GM21367 (cell line): Measurements from ENCODE around the gene RGL3.
"Not testable (repeated sequence)": the region's sequence is repeated elsewhere in the genome, so short reads cannot be mapped to it uniquely, and the experiment has no call there.

Experiments used
- ATAC-seq: cut with Tn5 transposase; IDR thresholded peaks from one replicate; pipeline ENCODE4 v1.9.1; 2021; ENCODE audit not compliant: unreplicated experiment

RGL3 gene

GRCh38 chr19:11418549-11419506 is at the start of gene RGL3:
RGL3 (minus strand) TSS chr19:11419314; CDS start chr19:11419278, 36 bp downstream.
- ATAC-seq: no peak

GRCh38 chr19:11468266-11468845 is 49.2 kb upstream of the RGL3 start:
- not testable (repeated sequence) for ATAC-seq

- no peak for ATAC-seq
Measured at GRCh38 chr19:11465600-11465999, 46.5 kb upstream of the RGL3 start.

GRCh38 chr19:11464333-11465265 is 45.5 kb upstream of the RGL3 start:
- no peak for ATAC-seq

GRCh38 chr19:11463391-11463790 is 44.3 kb upstream of the RGL3 start:
- ATAC-seq: no peak

- no peak for ATAC-seq
Measured at GRCh38 chr19:11461453-11461852, 42.3 kb upstream of the RGL3 start.

GRCh38 chr19:11460207-11460606 is 41.1 kb upstream of the RGL3 start:
- no peak for ATAC-seq

- not testable (repeated sequence) for ATAC-seq
Measured at GRCh38 chr19:11458912-11459311, 39.8 kb upstream of the RGL3 start.

GRCh38 chr19:11458236-11458900 is 39.3 kb upstream of the RGL3 start:
- ATAC-seq: no peak

- ATAC-seq: no peak
Measured at GRCh38 chr19:11457831-11458230, 38.7 kb upstream of the RGL3 start.

GRCh38 chr19:11457115-11457514 is 38.0 kb upstream of the RGL3 start:
- no peak for ATAC-seq

- ATAC-seq: no peak
Measured at GRCh38 chr19:11456659-11457058, 37.5 kb upstream of the RGL3 start.

- ATAC-seq: not testable (repeated sequence)
Measured at GRCh38 chr19:11455233-11455554, 36.1 kb upstream of the RGL3 start.

GRCh38 chr19:11453468-11454341 is 34.6 kb upstream of the RGL3 start:
- ATAC-seq: no peak

GRCh38 chr19:11452620-11453310 is 33.7 kb upstream of the RGL3 start:
- ATAC-seq: no peak

GRCh38 chr19:11451871-11452619 is 32.9 kb upstream of the RGL3 start:
- ATAC-seq: no peak

- no peak for ATAC-seq
Measured at GRCh38 chr19:11451327-11451870, 32.3 kb upstream of the RGL3 start.
